GM12891 (cell line): ENCODE results near the gene SHISA4.
"Not testable (repeated sequence)": the region's sequence is repeated elsewhere in the genome, so short reads cannot be mapped to it uniquely, and the experiment has no call there.

Experiments
- PAX5 ChIP-seq: IDR thresholded peaks from 2 replicates; pipeline ENCODE4 v1.6.1; 2011; ENCODE audit warnings: low read length, moderate library complexity, mild to moderate bottlenecking; ENCODE audit not compliant: insufficient read depth, severe bottlenecking
- POLR2A ChIP-seq: IDR thresholded peaks from 2 replicates; pipeline ENCODE4 v1.6.1; 2011; ENCODE audit warnings: low read depth, low read length, control low read depth
- POLR2AphosphoS5 ChIP-seq: IDR thresholded peaks from 2 replicates; pipeline ENCODE4 v1.6.1; 2011; ENCODE audit warnings: low read depth, low read length, control low read depth
- SPI1 ChIP-seq: IDR thresholded peaks from 2 replicates; pipeline ENCODE4 v1.6.1; 2011; ENCODE audit warnings: low read depth, low read length, control low read depth
- TAF1 ChIP-seq: IDR thresholded peaks from 2 replicates; pipeline ENCODE4 v1.6.1; 2011; ENCODE audit warnings: low read depth, low read length, control low read depth

DNA sequence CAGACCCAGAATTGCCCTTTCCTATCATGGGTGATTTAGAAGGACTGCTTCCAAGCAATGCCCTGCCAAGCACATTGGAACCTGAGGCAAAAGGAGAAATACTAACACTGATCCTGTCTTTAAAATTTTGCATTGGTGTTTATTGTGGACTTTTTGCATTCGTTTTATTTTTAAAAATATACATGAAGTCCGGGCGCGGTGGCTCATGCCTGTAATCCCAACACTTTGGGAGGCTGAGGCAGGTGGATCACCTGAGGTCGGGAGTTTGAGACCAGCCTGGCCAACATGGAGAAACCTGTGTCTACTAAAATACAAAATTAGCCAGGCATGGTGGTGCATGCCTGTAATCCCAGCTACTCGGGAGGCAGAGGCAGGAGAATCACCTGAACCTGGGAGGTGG, 12.3 kb downstream of the SHISA4 start:
- TF ChIP-seq POLR2A, PAX5, POLR2AphosphoS5, TAF1, SPI1: not testable (repeated sequence)
